Posterior cingulate gyrus (tissue), 11 donors: ENCODE results near the gene GGTLC2.
A peak's percentile ranks its signal among the peaks of the same experiment; 100 is the strongest.

Experiments used
- DNase-seq, 10 donors: peaks; one replicate each; pipeline versions ENCODE4 v3.0.0 to v3.0.0-alpha.2; 2020 to 2021; ENCODE audit warnings: mixed read lengths in 3 of 10
- intact Hi-C: fragments of 100-400 bp; cut with DNase I; formaldehyde crosslinking; loops from one replicate; pipeline ENCODE4 v1.15.1; 2023

The GGTLC2 gene

GRCh38 chr22:22687638-22688500 lies 43.5 kb downstream of the GGTLC2 start:
- DNase-seq, result peak in 5 of 10 donors; percentile 30 to 73 (median 36)
- intact Hi-C loops, result no loop called here

- peak in 1 of 10 donors; percentile 34 for DNase-seq
- intact Hi-C loops, result no loop called here
These were observed 45.4 kb downstream of the GGTLC2 start for GRCh38 chr22:22689621-22690345.

GRCh38 chr22:22691055-22691454 lies 46.6 kb downstream of the GGTLC2 start:
- intact Hi-C loops, result no loop called here
- DNase-seq, result peak in 1 of 10 donors; percentile 2

GRCh38 chr22:22691716-22692701 lies 47.6 kb downstream of the GGTLC2 start:
- DNase-seq, result peak in 1 of 10 donors; percentile 22
- intact Hi-C loops, result no loop called here

- peak in 2 of 10 donors; percentile 15 to 59 for DNase-seq
- intact Hi-C loops, result no loop called here
These were observed 48.5 kb downstream of the GGTLC2 start for GRCh38 chr22:22692707-22693530.

GRCh38 chr22:22693531-22693884 lies 49.1 kb downstream of the GGTLC2 start:
- intact Hi-C loops, result no loop called here
- no peak for DNase-seq

- intact Hi-C loops, result no loop called here
These were observed 49.7 kb downstream of the GGTLC2 start for GRCh38 chr22:22694106-22694505.

GRCh38 chr22:22696104-22696503 lies 51.7 kb downstream of the GGTLC2 start:
- peak in 1 of 10 donors; percentile 31 for DNase-seq
- intact Hi-C loops, result no loop called here

More at GRCh38 chr22:22694106-22694505, 49.7 kb downstream of the GGTLC2 start:
- peak in 1 of 10 donors; percentile 37 for DNase-seq
